ENCODE data around the gene FAM98B. TPM values are rescaled to one million over a fixed set of nuclear protein-coding genes. Genes with fewer than 3 reads are reported as not detected.
A peak's percentile ranks its signal among the peaks of the same experiment; 100 is the strongest.

FAM98B gene
- total RNA-seq, 2 experiments from 2014 or later, result 20.1 to 20.4 TPM

DNA sequence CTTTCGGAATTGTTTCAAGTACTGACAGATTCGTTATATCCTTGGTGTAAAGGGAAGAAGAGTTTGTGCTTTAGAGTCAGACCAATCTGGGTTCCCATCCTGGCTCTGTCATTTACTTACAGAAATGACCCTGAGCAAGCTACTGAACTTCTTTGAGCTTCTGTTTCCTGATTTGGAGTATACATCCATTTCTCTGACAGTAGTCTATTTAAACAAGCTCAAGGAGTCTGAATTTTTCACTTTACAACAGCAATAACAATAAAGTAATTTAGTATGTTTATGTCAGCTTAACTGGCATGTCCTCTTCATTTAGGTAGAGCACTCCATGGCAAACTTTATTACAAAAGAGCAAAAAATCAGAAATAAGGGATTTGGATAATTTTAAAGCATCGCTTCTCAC is 27.8 kb downstream of the FAM98B start:
- ChIA-PET CTCF (interaction anchor here (1.9 kb wide), 2 partner anchors 82 to 208 kb away, joined by 5 read pairs; partner anchors contain the start of gene RASGRP1), POLR2A (interaction anchor here (1.3 to 1.4 kb wide), 3 partner anchors 207 to 218 kb away, joined by 3 to 5 read pairs (median 3); no protein-coding TSS in a partner anchor)
- DNase-seq (no peak), ATAC-seq (ENCODE audit: poor library complexity) (no peak)
- Histone ChIP-seq H3K36me3 (ENCODE audit: insufficient read depth, low read length) (peaks cover 46% of the 10 kb centered on the region), H3K4me3 (ENCODE audit: low read length) (no peak overlapping the region), H3K27me3 (ENCODE audit: control insufficient read depth in 1 of 2, insufficient read depth in 2 of 2, low read length in 2 of 2) (no peaks in the 10 kb centered on the region), H3K9me3 (ENCODE audit: control insufficient read depth in 1 of 2, insufficient read depth in 1 of 2, low read length in 2 of 2) (no peaks in the 10 kb centered on the region), H3K27ac (ENCODE audit: low read depth in 1 of 2, low read length in 2 of 2) (peak overlapping the region in 1 of 2 donors; percentile 33), H3K4me1 (ENCODE audit: insufficient read depth, low read length) (no peaks in the 10 kb centered on the region)
- H3K36me3 Mint-ChIP-seq (ENCODE audit: low read depth), result peaks cover 54% of the 10 kb centered on the region
- intact Hi-C loops (cut with DNase I, micrococcal nuclease), result loop anchor here in 1 of 2 experiments (10.0 kb wide), 1 partner anchor 53 kb away; no protein-coding TSS in a partner anchor
- H3K9me3 Mint-ChIP-seq, result no peaks in the 10 kb centered on the region
- H3K27ac Mint-ChIP-seq, result peak overlapping the region; percentile 69
- H3K4me3 Mint-ChIP-seq, result no peak overlapping the region
- H3K4me1 Mint-ChIP-seq (ENCODE audit: low read depth), result peaks cover 38% of the 10 kb centered on the region
- TF ChIP-seq, protein P1, sequence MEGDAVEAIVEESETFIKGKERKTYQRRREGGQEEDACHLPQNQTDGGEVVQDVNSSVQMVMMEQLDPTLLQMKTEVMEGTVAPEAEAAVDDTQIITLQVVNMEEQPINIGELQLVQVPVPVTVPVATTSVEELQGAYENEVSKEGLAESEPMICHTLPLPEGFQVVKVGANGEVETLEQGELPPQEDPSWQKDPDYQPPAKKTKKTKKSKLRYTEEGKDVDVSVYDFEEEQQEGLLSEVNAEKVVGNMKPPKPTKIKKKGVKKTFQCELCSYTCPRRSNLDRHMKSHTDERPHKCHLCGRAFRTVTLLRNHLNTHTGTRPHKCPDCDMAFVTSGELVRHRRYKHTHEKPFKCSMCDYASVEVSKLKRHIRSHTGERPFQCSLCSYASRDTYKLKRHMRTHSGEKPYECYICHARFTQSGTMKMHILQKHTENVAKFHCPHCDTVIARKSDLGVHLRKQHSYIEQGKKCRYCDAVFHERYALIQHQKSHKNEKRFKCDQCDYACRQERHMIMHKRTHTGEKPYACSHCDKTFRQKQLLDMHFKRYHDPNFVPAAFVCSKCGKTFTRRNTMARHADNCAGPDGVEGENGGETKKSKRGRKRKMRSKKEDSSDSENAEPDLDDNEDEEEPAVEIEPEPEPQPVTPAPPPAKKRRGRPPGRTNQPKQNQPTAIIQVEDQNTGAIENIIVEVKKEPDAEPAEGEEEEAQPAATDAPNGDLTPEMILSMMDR (IDR thresholded peaks at IDR 0.05), result no peak
- H3K27me3 Mint-ChIP-seq, result no peaks in the 10 kb centered on the region

DNA sequence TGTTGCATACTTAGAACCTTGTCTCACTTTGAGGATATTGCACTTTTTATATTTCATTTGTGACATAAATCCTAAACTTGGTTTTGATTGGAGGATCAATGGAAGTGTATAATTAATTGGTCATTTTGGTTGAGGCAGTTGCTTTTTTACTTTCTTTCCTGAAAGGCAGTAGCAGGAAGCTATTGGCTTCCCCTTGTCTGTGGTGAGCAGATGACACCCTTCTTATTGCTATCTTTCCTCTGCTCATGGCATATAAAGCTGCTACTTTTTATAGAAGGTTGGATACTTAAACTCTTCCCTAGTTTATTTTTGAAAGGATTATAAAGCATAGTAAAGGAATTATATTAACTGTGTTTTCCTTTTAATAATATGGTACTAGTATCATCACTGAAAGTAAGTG is 28.6 kb downstream of the FAM98B start:
- Mint-ChIP-seq H3K9me3 (no peaks in the 10 kb centered on the region), H3K4me1 (ENCODE audit: low read depth) (peaks cover 46% of the 10 kb centered on the region), H3K27me3 (no peaks in the 10 kb centered on the region), H3K27ac (peak overlapping the region; percentile 69), H3K4me3 (no peak overlapping the region), H3K36me3 (ENCODE audit: low read depth) (peaks cover 54% of the 10 kb centered on the region)
- DNase-seq, result peak in 1 of 14 experiments; percentile 44
- ChIA-PET POLR2A (interaction anchor here (0.7 to 1.4 kb wide), 10 partner anchors 8 to 526 kb away, joined by 3 to 5 read pairs (median 3); no protein-coding TSS in a partner anchor), CTCF (interaction anchor here (1.1 to 1.9 kb wide), 5 partner anchors 11 to 208 kb away, joined by 3 to 5 read pairs (median 3); partner anchors contain the start of gene RASGRP1)
- H3K36me3 ChIP-seq (ENCODE audit: insufficient read depth, low read length), result peaks cover 41% of the 10 kb centered on the region
- peak overlapping the region in 1 of 2 donors; percentile 1 for H3K27ac ChIP-seq (ENCODE audit: low read depth in 1 of 2, low read length in 2 of 2)
- TF ChIP-seq, protein P1 (IDR thresholded peaks at IDR 0.05), result no peak
- H3K27me3 ChIP-seq (ENCODE audit: control insufficient read depth in 1 of 2, insufficient read depth in 2 of 2, low read length in 2 of 2), result no peaks in the 10 kb centered on the region
- no peaks in the 10 kb centered on the region for H3K4me1 ChIP-seq (ENCODE audit: insufficient read depth, low read length)
- intact Hi-C loops (cut with DNase I, micrococcal nuclease), result loop anchor here in 1 of 2 experiments (10.0 kb wide), 1 partner anchor 52 kb away; no protein-coding TSS in a partner anchor
- H3K4me3 ChIP-seq (ENCODE audit: low read length), result no peak overlapping the region
- no peak for ATAC-seq (ENCODE audit: poor library complexity)
- no peaks in the 10 kb centered on the region for H3K9me3 ChIP-seq (ENCODE audit: control insufficient read depth in 1 of 2, insufficient read depth in 1 of 2, low read length in 2 of 2)

- H3K4me1 Mint-ChIP-seq (ENCODE audit: low read depth), result peaks cover 52% of the 10 kb centered on the region
- Histone ChIP-seq H3K4me3 (ENCODE audit: low read length) (no peak overlapping the region), H3K9me3 (ENCODE audit: control insufficient read depth in 1 of 2, insufficient read depth in 1 of 2, low read length in 2 of 2) (no peaks in the 10 kb centered on the region), H3K27ac (ENCODE audit: low read depth in 1 of 2, low read length in 2 of 2) (peak overlapping the region; percentile 50), H3K36me3 (ENCODE audit: insufficient read depth, low read length) (peaks cover 52% of the 10 kb centered on the region), H3K4me1 (ENCODE audit: insufficient read depth, low read length) (no peaks in the 10 kb centered on the region), H3K27me3 (ENCODE audit: control insufficient read depth in 1 of 2, insufficient read depth in 2 of 2, low read length in 2 of 2) (no peaks in the 10 kb centered on the region)
- H3K27me3 Mint-ChIP-seq, result no peaks in the 10 kb centered on the region
- POLR2A ChIA-PET, result interaction anchor here (1.3 to 1.4 kb wide), 2 partner anchors 33 to 212 kb away, joined by 3 to 6 read pairs; partner anchors contain the start of gene FAM98B
- intact Hi-C loops (cut with DNase I, micrococcal nuclease), result loop anchor here in 1 of 2 experiments (10.0 kb wide), 1 partner anchor 48 kb away; no protein-coding TSS in a partner anchor
- H3K4me3 Mint-ChIP-seq, result peak overlapping the region; percentile 15
- peak in 3 of 14 experiments; percentile 45 to 61 (median 53) for DNase-seq
- ATAC-seq (ENCODE audit: poor library complexity), result peak; percentile 86
- H3K27ac Mint-ChIP-seq, result peak overlapping the region; percentile 86
- CTCF ChIA-PET, result interaction anchor here (0.7 to 2.6 kb wide), 5 partner anchors 13 to 212 kb away, joined by 3 to 12 read pairs (median 5); partner anchors contain the start of genes FAM98B and RASGRP1
- H3K36me3 Mint-ChIP-seq (ENCODE audit: low read depth), result peaks cover 73% of the 10 kb centered on the region
- TF ChIP-seq, protein P1 (IDR thresholded peaks at IDR 0.05), result no peak
- no peaks in the 10 kb centered on the region for H3K9me3 Mint-ChIP-seq
Measured at GRCh38 chr15:38486936-38487335, 33.0 kb downstream of the FAM98B start.

Measured in CD4-positive, alpha-beta T cell (primary cell).